ENCODE results near the gene R3HDM4. TPM values are rescaled to one million over a fixed set of nuclear protein-coding genes. Genes with fewer than 3 reads are reported as not detected.

Gene R3HDM4
- total RNA-seq, 4 donors from 2014 or later, result 37.2 to 49.1 (median 44.3) TPM

DNA sequence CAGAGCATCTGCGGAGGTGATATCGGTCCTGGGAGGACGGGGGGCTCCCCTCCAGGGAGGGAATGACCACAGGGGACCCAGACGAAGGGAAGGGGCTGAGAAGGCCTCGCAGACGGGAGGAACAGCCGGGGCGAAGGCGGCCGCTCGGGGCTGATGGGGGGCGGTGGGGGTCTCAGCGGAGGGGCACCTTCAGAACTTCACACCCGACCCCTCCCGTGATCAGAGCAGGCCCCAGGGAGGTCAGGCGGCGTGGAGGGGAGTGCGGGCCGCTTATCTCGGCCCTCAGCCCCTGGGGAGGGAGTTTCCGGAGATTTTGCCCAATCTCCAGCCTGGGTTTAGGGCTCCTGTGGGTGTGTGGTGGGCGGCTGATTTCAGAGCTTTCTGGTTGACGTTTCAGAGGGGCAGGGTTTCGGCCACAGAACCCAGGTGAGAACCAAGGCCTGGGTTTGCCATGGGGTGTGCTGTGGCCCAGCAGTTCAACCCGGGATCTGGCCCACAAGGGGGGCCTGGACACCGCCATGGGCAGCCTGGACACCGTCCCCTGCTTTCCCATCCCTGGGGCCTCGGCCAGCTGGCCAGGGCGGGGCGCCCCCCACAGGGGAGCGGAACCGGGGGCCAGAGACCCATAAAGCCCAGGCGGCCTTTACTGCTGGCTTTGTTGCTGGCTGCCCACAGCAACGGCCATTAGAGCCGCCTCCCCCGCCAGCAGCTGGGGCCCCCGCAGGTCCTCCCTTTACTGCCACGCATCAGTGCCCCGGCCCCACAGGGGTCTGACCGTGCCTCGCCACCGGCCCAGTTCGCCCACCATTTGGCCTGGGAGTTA is 41.9 kb upstream of the R3HDM4 start:
- Histone ChIP-seq H3K9me3 (no peaks in the 10 kb centered on the region), H3K4me1 (no peaks in the 10 kb centered on the region), H3K27me3 (peaks cover 0 to 20% (median 11%) of the 10 kb centered on the region in 3 donors), H3K27ac (no peak overlapping the region), H3K36me3 (no peaks in the 10 kb centered on the region), H3K4me3 (no peak overlapping the region)
- intact Hi-C loops (cut with DNase I; ENCODE audit: low total_unique reads), result no loop called here
- no peak for ATAC-seq
- in situ Hi-C loops (cut with MboI; ENCODE audit: low sequenced_read_pairs in 4 of 4), result no loop called here
- DNase-seq, result no peak
- TF ChIP-seq POLR2A (IDR thresholded peaks at IDR 0.05), result no peak
- TF ChIP-seq, protein P1, sequence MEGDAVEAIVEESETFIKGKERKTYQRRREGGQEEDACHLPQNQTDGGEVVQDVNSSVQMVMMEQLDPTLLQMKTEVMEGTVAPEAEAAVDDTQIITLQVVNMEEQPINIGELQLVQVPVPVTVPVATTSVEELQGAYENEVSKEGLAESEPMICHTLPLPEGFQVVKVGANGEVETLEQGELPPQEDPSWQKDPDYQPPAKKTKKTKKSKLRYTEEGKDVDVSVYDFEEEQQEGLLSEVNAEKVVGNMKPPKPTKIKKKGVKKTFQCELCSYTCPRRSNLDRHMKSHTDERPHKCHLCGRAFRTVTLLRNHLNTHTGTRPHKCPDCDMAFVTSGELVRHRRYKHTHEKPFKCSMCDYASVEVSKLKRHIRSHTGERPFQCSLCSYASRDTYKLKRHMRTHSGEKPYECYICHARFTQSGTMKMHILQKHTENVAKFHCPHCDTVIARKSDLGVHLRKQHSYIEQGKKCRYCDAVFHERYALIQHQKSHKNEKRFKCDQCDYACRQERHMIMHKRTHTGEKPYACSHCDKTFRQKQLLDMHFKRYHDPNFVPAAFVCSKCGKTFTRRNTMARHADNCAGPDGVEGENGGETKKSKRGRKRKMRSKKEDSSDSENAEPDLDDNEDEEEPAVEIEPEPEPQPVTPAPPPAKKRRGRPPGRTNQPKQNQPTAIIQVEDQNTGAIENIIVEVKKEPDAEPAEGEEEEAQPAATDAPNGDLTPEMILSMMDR (IDR thresholded peaks at IDR 0.05 in 4 of 5, conservative IDR thresholded peaks at IDR 0.05 in 1 of 5), result no peak

DNA sequence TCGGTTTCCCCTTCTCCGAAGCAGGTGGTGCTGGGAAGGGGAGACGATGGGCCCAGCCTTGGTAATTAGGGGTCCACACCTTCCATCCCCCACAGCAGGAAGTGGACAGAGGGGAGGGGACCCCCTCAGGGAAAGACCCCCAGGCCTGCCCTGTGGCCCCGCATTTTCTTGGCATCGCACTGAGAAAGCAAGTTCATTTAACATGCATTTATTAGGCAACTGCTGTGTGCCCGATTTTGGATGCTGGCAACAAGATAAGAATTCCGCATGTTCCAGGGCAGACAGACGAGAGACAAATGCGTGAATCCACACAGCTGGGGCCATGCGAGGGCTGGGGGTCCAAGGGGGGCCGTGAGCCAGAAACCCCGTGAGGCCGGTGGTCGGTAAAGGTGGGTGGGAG is 41.3 kb upstream of the R3HDM4 start:
- intact Hi-C loops (cut with DNase I; ENCODE audit: low total_unique reads), result no loop called here
- Histone ChIP-seq H3K4me1 (no peaks in the 10 kb centered on the region), H3K4me3 (no peak overlapping the region), H3K27me3 (peaks cover 0 to 20% (median 11%) of the 10 kb centered on the region in 3 donors), H3K9me3 (no peaks in the 10 kb centered on the region), H3K36me3 (no peaks in the 10 kb centered on the region), H3K27ac (no peak overlapping the region)
- TF ChIP-seq, protein P1 (IDR thresholded peaks at IDR 0.05 in 4 of 5, conservative IDR thresholded peaks at IDR 0.05 in 1 of 5), result no peak
- in situ Hi-C loops (cut with MboI; ENCODE audit: low sequenced_read_pairs in 4 of 4), result no loop called here
- DNase-seq, result no peak
- ATAC-seq, result no peak

DNA sequence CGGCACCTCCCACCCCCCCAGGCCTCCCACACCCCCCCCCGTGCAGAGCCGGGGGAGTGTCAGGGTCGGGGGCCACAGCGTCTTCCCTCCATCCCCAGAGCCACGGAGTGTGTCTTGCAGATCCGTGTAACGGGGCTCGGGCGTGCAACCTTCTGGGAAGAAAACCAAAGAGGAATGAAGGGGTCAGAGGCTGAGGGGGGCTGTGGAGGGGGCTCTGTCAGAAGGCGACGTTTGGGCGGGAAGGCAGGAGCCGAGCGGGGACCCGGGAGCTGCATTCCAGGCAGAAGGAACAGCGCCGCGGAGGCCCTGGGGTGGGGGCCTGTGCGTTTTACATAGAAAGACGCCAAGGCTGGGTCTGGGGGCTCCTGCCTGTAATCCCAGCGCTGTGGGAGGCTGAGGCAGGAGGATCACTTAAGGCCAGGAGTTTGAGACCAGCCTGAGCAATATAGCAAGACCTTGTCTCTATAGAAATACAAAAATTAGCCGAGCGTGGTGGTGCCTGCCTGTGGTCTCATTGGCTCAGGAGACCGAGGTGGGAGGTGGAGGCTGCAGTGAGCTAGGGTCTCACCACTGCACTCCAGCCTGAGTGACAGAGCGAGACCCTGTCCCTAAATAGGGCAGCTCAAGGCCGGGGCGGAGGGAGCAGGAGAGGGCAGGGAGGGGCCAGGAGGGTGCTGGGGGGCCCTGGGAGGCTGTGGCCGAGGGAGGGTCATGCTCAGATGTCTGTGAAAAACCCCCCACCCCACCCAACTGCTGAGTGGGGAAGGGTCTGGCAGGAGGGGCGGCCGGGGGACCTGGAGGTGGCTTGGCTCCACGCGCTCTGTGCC is 40.6 kb upstream of the R3HDM4 start:
- intact Hi-C loops (cut with DNase I; ENCODE audit: low total_unique reads) (no loop called here), in situ Hi-C loops (cut with MboI; ENCODE audit: low sequenced_read_pairs in 4 of 4) (no loop called here)
- DNase-seq (no peak), ATAC-seq (no peak)
- Histone ChIP-seq H3K4me1 (no peaks in the 10 kb centered on the region), H3K4me3 (no peak overlapping the region), H3K36me3 (no peaks in the 10 kb centered on the region), H3K27ac (no peak overlapping the region), H3K27me3 (peaks cover 0 to 20% (median 11%) of the 10 kb centered on the region in 3 donors), H3K9me3 (no peaks in the 10 kb centered on the region)
- TF ChIP-seq, protein P1 (IDR thresholded peaks at IDR 0.05 in 4 of 5, conservative IDR thresholded peaks at IDR 0.05 in 1 of 5), result no peak
- TF ChIP-seq POLR2A (IDR thresholded peaks at IDR 0.05), result no peak

GRCh38 chr19:952680-953444 is 39.8 kb upstream of the R3HDM4 start:
- in situ Hi-C loops (cut with MboI; ENCODE audit: low sequenced_read_pairs in 4 of 4) (no loop called here), intact Hi-C loops (cut with DNase I; ENCODE audit: low total_unique reads) (no loop called here)
- H3K9me3 ChIP-seq, result no peaks in the 10 kb centered on the region
- no peak overlapping the region for H3K27ac ChIP-seq
- no peak overlapping the region for H3K4me3 ChIP-seq
- DNase-seq (no peak), ATAC-seq (no peak)
- no peak for TF ChIP-seq POLR2A (IDR thresholded peaks at IDR 0.05)
- TF ChIP-seq, protein P1 (IDR thresholded peaks at IDR 0.05 in 4 of 5, conservative IDR thresholded peaks at IDR 0.05 in 1 of 5), result no peak
- H3K36me3 ChIP-seq, result no peaks in the 10 kb centered on the region
- H3K27me3 ChIP-seq, result peaks cover 0 to 20% (median 11%) of the 10 kb centered on the region in 3 donors
- H3K4me1 ChIP-seq, result no peaks in the 10 kb centered on the region

Measured in gastrocnemius medialis (tissue), 4 donors.